ENCODE measurements around the gene POLG2.
A peak's percentile ranks its signal among the peaks of the same experiment; 100 is the strongest.

Gene POLG2

DNA sequence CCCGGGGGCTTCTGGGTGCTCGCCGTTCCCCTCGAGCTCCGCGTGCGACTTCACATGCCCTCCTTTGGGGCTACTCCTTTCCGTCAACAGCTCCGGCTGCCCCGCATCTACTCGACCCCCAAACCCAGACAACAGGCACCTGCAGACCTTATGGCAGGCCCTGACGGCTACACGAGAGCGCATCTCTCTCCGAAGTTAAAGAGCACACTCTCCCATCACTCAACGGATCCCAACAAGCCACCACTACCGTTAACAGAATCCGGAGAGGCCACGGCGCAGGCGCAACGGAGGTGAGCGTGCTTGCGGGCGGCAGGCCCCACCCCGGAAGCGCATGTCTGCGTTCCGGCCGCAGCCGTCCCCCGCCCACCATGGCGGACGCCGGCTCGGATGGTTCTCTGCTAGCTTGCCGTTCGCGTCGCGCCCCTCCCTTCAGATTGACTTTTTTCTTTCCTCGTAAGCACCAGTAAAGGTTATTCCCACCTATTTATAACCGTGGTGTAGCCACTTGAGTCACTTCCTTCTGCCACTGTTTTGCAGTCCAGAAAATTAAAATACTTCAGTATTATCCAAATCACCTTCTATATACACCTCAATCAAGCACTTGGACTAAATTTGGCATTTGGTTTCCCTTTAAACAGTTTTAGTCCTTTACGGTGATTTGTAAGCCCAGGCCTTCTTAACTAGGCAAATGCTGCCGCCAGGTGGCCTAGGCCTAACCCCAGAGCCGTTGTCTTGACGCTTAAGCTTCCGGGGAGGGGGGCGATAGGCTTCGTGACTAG is at the start of gene POLG2:
TSS of gene POLG2 (minus strand) at position 269 of the 779 bp plus-strand sequence. CDS start at position 183, 86 bp downstream.
- peak within 1 kb of the TSS; percentile 77 for H3K27ac ChIP-seq (ENCODE audit: low read length)
- peak within 1 kb of the TSS; percentile 83 for H3K4me3 ChIP-seq (ENCODE audit: low read length)
- no peaks in the 10 kb centered on the region for H3K9me3 ChIP-seq (ENCODE audit: control insufficient read depth, low read depth, low read length)
- no peaks in the 10 kb centered on the region for H3K27me3 ChIP-seq (ENCODE audit: control insufficient read depth, insufficient read depth, low read length)
- peaks cover 52% of the 10 kb centered on the region for H3K36me3 ChIP-seq (ENCODE audit: control insufficient read depth, low read depth, low read length)
- peak within 1 kb of the TSS; percentile 63 for H3K9ac ChIP-seq (ENCODE audit: low read length)
- H3K4me1 ChIP-seq (ENCODE audit: control insufficient read depth, low read depth, low read length) = peaks cover 8% of the 10 kb centered on the region

DNA sequence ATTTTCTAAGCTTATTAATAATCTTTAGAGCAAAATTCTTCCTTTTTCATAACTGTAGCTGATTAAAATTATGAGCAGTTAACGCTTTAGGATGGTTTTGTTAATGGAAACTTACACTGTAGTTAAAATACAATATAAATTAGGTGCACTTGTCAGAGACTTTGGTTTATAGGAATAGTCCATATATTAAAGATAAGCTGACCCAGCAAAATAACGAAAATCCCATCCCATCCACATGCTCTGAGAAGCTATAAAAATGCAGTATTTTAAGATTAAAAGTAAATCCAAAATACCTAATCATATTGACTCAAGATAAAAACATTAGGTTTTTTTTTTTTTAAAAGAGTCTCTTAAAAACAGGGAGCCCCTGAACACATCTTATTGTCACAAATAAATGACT is 47.9 kb upstream of the POLG2 start:
- Histone ChIP-seq H3K36me3 (ENCODE audit: control insufficient read depth, low read depth, low read length) (peaks cover 14% of the 10 kb centered on the region), H3K4me1 (ENCODE audit: control insufficient read depth, low read depth, low read length) (peaks cover 11% of the 10 kb centered on the region), H3K27ac (ENCODE audit: low read length) (no peak overlapping the region), H3K4me3 (ENCODE audit: low read length) (no peak overlapping the region), H3K27me3 (ENCODE audit: control insufficient read depth, insufficient read depth, low read length) (no peaks in the 10 kb centered on the region), H3K9ac (ENCODE audit: low read length) (no peak overlapping the region), H3K9me3 (ENCODE audit: control insufficient read depth, low read depth, low read length) (no peaks in the 10 kb centered on the region)

DNA sequence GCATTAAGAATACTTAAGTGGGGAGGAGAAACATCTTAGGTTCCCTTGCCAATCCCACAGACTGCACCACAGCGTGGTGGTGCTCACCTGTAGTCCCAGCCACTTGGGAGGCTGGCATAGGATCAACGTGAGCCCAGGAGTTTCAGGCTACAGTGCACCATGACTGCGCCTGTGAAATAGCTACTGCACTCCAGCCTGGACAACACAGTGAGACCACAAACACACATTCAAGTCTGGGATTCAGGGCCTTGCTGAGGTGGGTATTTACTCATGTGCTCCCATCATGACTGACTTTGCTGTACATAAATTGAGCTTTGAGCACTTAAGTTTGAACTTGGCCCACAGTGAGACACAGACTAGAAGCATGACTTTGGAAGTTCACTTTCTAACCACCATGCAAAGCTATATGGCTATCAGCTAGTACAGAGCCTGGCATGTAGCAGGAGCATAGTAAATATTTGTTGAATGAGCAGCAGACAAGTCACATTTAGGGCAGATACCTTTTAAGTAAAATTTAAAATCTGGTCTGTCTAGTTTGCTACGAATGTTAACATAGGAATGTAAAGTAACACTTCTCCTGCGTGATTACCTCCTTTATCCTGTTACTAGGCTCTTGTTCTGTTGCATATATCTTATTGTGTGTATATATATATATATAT is 43.4 kb upstream of the POLG2 start:
- H3K4me1 ChIP-seq (ENCODE audit: control insufficient read depth, low read depth, low read length) = no peaks in the 10 kb centered on the region
- no peaks in the 10 kb centered on the region for H3K27me3 ChIP-seq (ENCODE audit: control insufficient read depth, insufficient read depth, low read length)
- H3K36me3 ChIP-seq (ENCODE audit: control insufficient read depth, low read depth, low read length) = peaks cover 39% of the 10 kb centered on the region
- no peaks in the 10 kb centered on the region for H3K9me3 ChIP-seq (ENCODE audit: control insufficient read depth, low read depth, low read length)
- H3K4me3 ChIP-seq (ENCODE audit: low read length) = no peak overlapping the region
- H3K9ac ChIP-seq (ENCODE audit: low read length) = no peak overlapping the region
- no peak overlapping the region for H3K27ac ChIP-seq (ENCODE audit: low read length)

DNA sequence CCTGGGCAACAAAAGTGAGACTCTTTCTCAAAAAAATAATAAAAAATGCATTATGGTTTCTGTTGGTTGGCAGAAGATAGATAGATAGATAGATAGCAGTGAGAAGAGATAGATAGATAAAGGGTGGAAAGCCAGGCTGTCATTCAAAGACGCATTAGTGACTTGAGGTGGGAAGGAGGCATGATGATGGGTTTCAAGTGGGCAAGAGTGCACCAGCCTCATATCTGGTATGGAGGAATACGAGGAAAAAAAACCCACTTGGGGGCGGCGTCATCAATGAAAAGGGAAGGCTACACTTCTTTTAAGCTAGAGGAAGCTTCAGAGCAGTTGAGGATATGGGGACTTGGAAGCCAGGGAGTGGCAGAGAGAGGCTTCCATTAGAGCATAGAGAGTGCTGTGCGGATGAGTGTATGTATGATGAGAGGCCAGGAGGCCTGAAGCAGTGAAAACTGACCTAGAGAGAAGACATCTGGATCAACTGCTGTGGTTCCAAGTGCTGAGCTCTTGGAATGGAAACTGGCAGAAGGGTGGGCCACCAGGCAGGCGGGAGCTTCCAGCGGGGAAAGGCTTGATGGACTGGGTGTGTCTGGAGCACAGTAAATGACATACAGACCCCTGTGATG is 41.8 kb upstream of the POLG2 start:
- H3K4me1 ChIP-seq (ENCODE audit: control insufficient read depth, low read depth, low read length) = no peaks in the 10 kb centered on the region
- H3K27me3 ChIP-seq (ENCODE audit: control insufficient read depth, insufficient read depth, low read length) = no peaks in the 10 kb centered on the region
- no peak overlapping the region for H3K4me3 ChIP-seq (ENCODE audit: low read length)
- H3K9ac ChIP-seq (ENCODE audit: low read length) = no peak overlapping the region
- peaks cover 55% of the 10 kb centered on the region for H3K36me3 ChIP-seq (ENCODE audit: control insufficient read depth, low read depth, low read length)
- no peak overlapping the region for H3K27ac ChIP-seq (ENCODE audit: low read length)
- H3K9me3 ChIP-seq (ENCODE audit: control insufficient read depth, low read depth, low read length) = no peaks in the 10 kb centered on the region

DNA sequence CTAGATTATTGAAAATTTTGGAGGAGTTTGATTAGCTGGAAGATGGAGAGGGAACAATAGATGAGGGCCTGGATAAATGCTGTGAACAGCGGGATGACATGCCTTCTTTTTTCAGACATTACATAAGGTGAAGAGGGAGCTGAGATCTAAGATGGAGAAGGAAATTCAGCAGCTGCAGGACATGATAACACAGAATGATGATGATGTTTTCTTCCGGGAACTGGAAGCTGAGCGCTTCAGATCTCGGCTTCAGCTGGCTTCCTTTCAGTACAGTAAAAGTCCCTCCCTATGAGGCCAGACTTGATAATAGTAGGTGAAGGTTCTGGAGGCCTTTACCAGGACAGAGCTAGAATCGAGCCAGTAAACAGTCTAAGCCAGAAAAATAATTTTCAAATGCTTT is 40.6 kb upstream of the POLG2 start:
- Histone ChIP-seq H3K27ac (ENCODE audit: low read length) (no peak overlapping the region), H3K9me3 (ENCODE audit: control insufficient read depth, low read depth, low read length) (no peaks in the 10 kb centered on the region), H3K27me3 (ENCODE audit: control insufficient read depth, insufficient read depth, low read length) (no peaks in the 10 kb centered on the region), H3K4me3 (ENCODE audit: low read length) (no peak overlapping the region), H3K9ac (ENCODE audit: low read length) (no peak overlapping the region), H3K4me1 (ENCODE audit: control insufficient read depth, low read depth, low read length) (no peaks in the 10 kb centered on the region), H3K36me3 (ENCODE audit: control insufficient read depth, low read depth, low read length) (peaks cover 66% of the 10 kb centered on the region)

DNA sequence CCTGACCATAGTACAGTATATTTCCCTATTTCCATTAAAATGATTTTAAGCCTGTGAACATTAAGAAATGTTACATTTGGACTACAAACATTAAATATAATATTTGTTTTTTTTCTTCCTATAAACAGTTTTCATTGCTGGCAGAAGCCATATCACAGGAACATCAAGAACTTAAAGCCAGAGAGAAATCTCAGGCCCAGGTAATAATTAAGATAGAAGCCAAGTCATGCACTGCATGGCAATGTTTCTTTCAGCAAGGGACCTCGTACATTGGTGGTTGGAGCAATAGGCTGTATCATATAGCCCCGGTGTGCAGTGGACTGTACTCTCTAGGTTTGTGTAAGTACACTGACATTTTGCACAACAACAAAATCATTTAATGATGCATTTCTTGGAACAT is 40.1 kb upstream of the POLG2 start:
- Histone ChIP-seq H3K4me3 (ENCODE audit: low read length) (no peak overlapping the region), H3K9me3 (ENCODE audit: control insufficient read depth, low read depth, low read length) (no peaks in the 10 kb centered on the region), H3K36me3 (ENCODE audit: control insufficient read depth, low read depth, low read length) (peaks cover 71% of the 10 kb centered on the region), H3K27me3 (ENCODE audit: control insufficient read depth, insufficient read depth, low read length) (no peaks in the 10 kb centered on the region), H3K9ac (ENCODE audit: low read length) (no peak overlapping the region), H3K27ac (ENCODE audit: low read length) (no peak overlapping the region), H3K4me1 (ENCODE audit: control insufficient read depth, low read depth, low read length) (no peaks in the 10 kb centered on the region)

DNA sequence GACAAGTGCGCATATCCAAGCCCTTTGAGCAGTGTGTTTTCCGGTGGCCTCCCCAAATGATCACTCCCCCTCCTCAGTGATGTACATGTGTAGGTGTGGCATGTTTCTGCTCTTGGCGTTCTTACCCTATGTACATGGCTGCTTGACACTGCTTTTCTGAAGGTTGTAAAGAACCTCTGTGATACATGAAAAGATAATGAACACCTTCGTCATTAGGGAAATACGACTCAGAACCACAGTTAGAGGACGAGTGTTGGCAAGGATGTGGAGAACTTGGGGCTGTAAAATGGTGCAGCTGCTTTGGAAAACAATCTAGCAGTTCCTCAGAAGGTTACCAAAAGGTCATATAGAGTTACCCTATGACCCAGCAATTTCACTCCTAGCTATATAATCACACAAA is 38.5 kb upstream of the POLG2 start:
- Histone ChIP-seq H3K4me3 (ENCODE audit: low read length) (no peak overlapping the region), H3K36me3 (ENCODE audit: control insufficient read depth, low read depth, low read length) (peaks cover 84% of the 10 kb centered on the region), H3K9ac (ENCODE audit: low read length) (no peak overlapping the region), H3K9me3 (ENCODE audit: control insufficient read depth, low read depth, low read length) (no peaks in the 10 kb centered on the region), H3K27me3 (ENCODE audit: control insufficient read depth, insufficient read depth, low read length) (no peaks in the 10 kb centered on the region), H3K4me1 (ENCODE audit: control insufficient read depth, low read depth, low read length) (no peaks in the 10 kb centered on the region), H3K27ac (ENCODE audit: low read length) (no peak overlapping the region)

DNA sequence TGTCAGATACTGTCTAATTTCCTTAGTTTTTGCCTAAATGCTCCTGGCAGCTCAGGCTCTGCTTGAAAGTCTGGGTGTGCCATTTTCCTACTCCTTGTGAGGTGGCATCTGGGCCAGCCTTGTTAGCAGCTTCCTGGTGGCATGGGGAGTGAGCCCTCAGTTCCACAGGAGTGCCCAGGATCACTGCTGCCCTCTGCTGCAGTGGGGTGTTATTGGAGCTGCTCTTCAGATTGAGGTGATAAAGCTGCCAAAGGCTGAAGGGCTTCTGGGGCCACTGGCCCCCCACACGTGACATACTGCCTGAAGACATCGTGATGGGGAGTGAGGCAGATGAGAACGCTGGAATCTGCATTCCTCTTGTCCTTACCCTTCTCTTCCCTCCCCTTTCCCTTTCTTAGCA is 37.3 kb upstream of the POLG2 start:
- Histone ChIP-seq H3K4me1 (ENCODE audit: control insufficient read depth, low read depth, low read length) (no peaks in the 10 kb centered on the region), H3K9me3 (ENCODE audit: control insufficient read depth, low read depth, low read length) (no peaks in the 10 kb centered on the region), H3K27ac (ENCODE audit: low read length) (no peak overlapping the region), H3K9ac (ENCODE audit: low read length) (no peak overlapping the region), H3K27me3 (ENCODE audit: control insufficient read depth, insufficient read depth, low read length) (no peaks in the 10 kb centered on the region), H3K4me3 (ENCODE audit: low read length) (no peak overlapping the region), H3K36me3 (ENCODE audit: control insufficient read depth, low read depth, low read length) (peaks cover 90% of the 10 kb centered on the region)

DNA sequence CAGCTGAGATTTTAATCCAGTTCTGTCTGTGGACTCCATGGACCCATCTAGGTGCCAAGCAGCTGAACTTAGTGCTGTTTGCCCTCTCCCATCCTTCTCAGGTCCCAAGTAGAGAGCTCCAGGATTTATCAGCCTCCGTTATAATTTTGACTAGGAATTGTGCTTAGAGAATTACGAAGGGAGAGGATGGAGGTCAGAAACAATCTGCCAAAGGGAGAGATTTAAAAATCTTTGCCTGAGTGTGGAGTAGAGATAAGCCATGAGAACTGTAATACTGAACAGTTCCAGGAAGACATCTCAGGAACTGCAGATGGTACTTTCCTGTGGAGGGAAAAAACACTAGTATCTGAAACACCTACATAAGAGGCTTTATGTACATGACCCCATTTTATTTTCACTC is 36.9 kb upstream of the POLG2 start:
- H3K27me3 ChIP-seq (ENCODE audit: control insufficient read depth, insufficient read depth, low read length) = no peaks in the 10 kb centered on the region
- H3K4me3 ChIP-seq (ENCODE audit: low read length) = no peak overlapping the region
- no peaks in the 10 kb centered on the region for H3K4me1 ChIP-seq (ENCODE audit: control insufficient read depth, low read depth, low read length)
- H3K9me3 ChIP-seq (ENCODE audit: control insufficient read depth, low read depth, low read length) = no peaks in the 10 kb centered on the region
- H3K36me3 ChIP-seq (ENCODE audit: control insufficient read depth, low read depth, low read length) = peaks cover 94% of the 10 kb centered on the region
- H3K27ac ChIP-seq (ENCODE audit: low read length) = no peak overlapping the region
- H3K9ac ChIP-seq (ENCODE audit: low read length) = no peak overlapping the region

DNA sequence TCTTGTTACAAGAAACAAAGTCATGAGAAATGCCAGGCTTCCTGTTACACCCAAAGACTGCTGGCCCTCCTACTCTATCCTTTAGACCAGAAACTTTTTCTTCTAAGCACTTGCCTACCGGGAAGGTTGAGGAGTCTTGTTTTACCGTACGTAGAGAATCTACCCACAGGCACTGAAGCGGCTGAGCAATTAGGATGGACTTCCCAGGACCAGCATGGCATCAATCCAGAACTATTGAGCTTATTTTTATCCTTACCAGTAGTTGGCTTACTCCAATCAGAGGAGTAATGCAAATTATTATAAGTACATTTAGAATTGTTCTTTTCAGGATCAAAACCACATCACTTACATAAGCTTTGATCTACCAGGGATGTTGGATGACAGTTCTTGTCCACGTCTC is 35.6 kb upstream of the POLG2 start:
- H3K36me3 ChIP-seq (ENCODE audit: control insufficient read depth, low read depth, low read length) = peaks cover 98% of the 10 kb centered on the region
- H3K27me3 ChIP-seq (ENCODE audit: control insufficient read depth, insufficient read depth, low read length) = no peaks in the 10 kb centered on the region
- no peak overlapping the region for H3K9ac ChIP-seq (ENCODE audit: low read length)
- H3K9me3 ChIP-seq (ENCODE audit: control insufficient read depth, low read depth, low read length) = no peaks in the 10 kb centered on the region
- H3K4me3 ChIP-seq (ENCODE audit: low read length) = no peak overlapping the region
- H3K4me1 ChIP-seq (ENCODE audit: control insufficient read depth, low read depth, low read length) = no peaks in the 10 kb centered on the region
- no peak overlapping the region for H3K27ac ChIP-seq (ENCODE audit: low read length)

DNA sequence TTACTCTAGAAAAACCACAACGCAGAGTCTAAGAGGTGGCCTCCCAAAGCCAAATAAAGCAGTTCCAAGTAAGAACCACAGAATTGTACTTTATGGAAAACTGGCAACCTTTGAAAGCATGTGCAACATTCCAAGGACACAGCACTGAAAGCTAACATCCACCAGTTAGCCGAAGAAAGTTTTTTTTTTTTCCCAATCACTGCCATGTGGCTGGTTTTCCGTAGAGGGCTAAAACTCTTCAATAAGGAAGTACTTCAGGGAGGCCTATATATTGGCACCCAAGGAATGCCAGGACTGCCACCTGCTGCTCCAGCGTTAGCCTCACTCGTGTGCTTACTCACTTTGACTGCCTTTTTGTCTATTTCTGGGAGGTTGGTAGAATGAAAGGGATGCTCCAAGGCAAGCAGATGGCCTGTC is 35.1 kb upstream of the POLG2 start:
- H3K9me3 ChIP-seq (ENCODE audit: control insufficient read depth, low read depth, low read length) = no peaks in the 10 kb centered on the region
- no peak overlapping the region for H3K27ac ChIP-seq (ENCODE audit: low read length)
- no peak overlapping the region for H3K9ac ChIP-seq (ENCODE audit: low read length)
- no peaks in the 10 kb centered on the region for H3K4me1 ChIP-seq (ENCODE audit: control insufficient read depth, low read depth, low read length)
- no peaks in the 10 kb centered on the region for H3K27me3 ChIP-seq (ENCODE audit: control insufficient read depth, insufficient read depth, low read length)
- H3K4me3 ChIP-seq (ENCODE audit: low read length) = no peak overlapping the region
- H3K36me3 ChIP-seq (ENCODE audit: control insufficient read depth, low read depth, low read length) = peaks cover 98% of the 10 kb centered on the region
